Neural crest cell (in vitro differentiated cells): Measurements from ENCODE around the gene UNC50. TPM values are rescaled to one million over a fixed set of nuclear protein-coding genes. Genes with fewer than 3 reads are reported as not detected.

Experiments
- DNase-seq: peaks from one replicate; pipeline ENCODE4 v3.0.0; 2021; ENCODE audit warnings: low read depth, mixed read lengths, low spot score
- H3K27ac Mint-ChIP-seq: one replicate; pipeline ENCODE4 v1.8.0; 2021; ENCODE audit warnings: mild to moderate bottlenecking, mixed read lengths; ENCODE audit not compliant: unreplicated experiment
- H3K27me3 Mint-ChIP-seq: 2 replicates; pipeline ENCODE4 v1.8.0; 2021; ENCODE audit warnings: low read depth, mild to moderate bottlenecking, mixed read lengths
- H3K36me3 Mint-ChIP-seq: 2 replicates; pipeline ENCODE4 v1.8.0; 2021; ENCODE audit warnings: low read depth, mild to moderate bottlenecking, mixed read lengths
- H3K4me1 Mint-ChIP-seq: 2 replicates; pipeline ENCODE4 v1.8.0; 2021; ENCODE audit warnings: mixed read lengths
- H3K4me3 Mint-ChIP-seq: one replicate; pipeline ENCODE4 v1.8.0; 2021; ENCODE audit warnings: mild to moderate bottlenecking, mixed read lengths
- H3K9me3 Mint-ChIP-seq: 2 replicates; pipeline ENCODE4 v1.8.0; 2021; ENCODE audit warnings: mixed read lengths
- total RNA-seq: library from RNA; stranded (reverse); gene quantifications from 2 replicates; pipeline ENCODE4 v1.2.1, GENCODE V29; 2021
- TF ChIP-seq, protein P1 (sequence below): fragments of 200-600 bp; sonication (generic); conservative IDR thresholded peaks from 2 replicates; pipeline ENCODE4 v1.5.0; 2021; ENCODE audit warnings: antibody characterized with exemption, mild to moderate bottlenecking

Gene UNC50
- total RNA-seq, 1 donor from 2014 or later = 48.3 TPM

DNA sequence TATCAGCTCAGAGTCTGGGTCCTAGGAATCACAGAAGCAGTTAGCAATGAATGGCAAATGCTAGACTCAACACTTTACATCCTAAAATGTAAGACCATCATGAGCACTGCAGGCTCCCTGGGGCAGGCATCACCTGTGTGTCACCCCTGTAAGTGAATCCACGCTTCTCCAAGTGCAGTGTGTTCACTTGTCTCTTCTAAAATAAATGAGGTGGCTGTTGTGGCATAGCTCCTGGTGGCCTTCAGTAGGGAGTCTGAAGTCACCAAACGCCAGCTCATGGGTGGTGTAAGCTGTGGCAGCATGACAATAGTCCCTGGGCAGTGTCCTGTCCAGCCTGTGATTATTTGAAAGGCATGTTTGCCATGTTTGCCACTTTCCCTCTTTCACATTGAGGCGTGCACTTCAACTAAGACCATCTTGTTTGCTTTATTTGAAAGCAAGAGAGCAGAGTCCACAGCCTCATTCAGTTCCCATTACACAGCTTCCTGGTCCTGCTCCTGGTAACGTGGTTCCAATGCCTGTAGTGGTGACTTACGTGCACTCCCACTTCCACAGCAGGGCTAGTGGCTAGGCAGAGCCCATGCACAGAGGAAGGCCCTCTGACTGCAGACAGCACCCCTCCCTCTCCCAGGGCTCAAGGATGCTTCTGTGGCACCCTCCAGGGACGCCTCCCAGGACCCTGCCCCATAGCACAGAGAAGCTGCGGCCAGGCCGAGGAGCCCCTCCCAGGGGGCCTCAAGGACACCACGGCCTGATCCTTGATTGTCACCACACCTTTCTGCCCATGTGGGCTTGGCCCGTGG, 24.4 kb upstream of the UNC50 start:
- H3K4me1 Mint-ChIP-seq = no peaks in the 10 kb centered on the region
- no peaks in the 10 kb centered on the region for H3K36me3 Mint-ChIP-seq
- H3K4me3 Mint-ChIP-seq = no peak overlapping the region
- DNase-seq = no peak
- H3K27ac Mint-ChIP-seq = no peak overlapping the region
- TF ChIP-seq, protein P1, sequence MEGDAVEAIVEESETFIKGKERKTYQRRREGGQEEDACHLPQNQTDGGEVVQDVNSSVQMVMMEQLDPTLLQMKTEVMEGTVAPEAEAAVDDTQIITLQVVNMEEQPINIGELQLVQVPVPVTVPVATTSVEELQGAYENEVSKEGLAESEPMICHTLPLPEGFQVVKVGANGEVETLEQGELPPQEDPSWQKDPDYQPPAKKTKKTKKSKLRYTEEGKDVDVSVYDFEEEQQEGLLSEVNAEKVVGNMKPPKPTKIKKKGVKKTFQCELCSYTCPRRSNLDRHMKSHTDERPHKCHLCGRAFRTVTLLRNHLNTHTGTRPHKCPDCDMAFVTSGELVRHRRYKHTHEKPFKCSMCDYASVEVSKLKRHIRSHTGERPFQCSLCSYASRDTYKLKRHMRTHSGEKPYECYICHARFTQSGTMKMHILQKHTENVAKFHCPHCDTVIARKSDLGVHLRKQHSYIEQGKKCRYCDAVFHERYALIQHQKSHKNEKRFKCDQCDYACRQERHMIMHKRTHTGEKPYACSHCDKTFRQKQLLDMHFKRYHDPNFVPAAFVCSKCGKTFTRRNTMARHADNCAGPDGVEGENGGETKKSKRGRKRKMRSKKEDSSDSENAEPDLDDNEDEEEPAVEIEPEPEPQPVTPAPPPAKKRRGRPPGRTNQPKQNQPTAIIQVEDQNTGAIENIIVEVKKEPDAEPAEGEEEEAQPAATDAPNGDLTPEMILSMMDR = no peak
- no peaks in the 10 kb centered on the region for H3K9me3 Mint-ChIP-seq
- no peaks in the 10 kb centered on the region for H3K27me3 Mint-ChIP-seq

DNA sequence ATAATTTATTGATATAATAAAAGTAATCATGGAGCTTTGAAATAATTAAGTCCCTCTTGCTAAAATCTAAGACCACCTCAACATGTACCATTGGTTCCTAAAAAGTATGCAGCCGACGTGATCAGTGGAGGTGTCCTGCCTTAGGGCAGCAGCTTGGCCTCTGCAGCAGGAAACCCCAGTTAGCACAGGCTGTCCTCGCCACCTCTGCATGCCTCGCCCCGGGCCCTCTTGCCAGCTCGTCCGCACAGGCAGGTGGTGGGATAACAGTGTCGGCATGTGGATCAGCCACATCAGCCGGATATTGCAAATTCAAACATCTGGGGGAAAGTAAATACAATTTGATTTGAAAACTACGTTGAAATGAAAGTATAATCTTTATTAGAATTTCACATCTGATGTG, 23.0 kb upstream of the UNC50 start:
- no peak for DNase-seq
- H3K9me3 Mint-ChIP-seq = no peaks in the 10 kb centered on the region
- no peak overlapping the region for H3K4me3 Mint-ChIP-seq
- H3K27ac Mint-ChIP-seq = no peak overlapping the region
- no peaks in the 10 kb centered on the region for H3K36me3 Mint-ChIP-seq
- no peaks in the 10 kb centered on the region for H3K27me3 Mint-ChIP-seq
- TF ChIP-seq, protein P1 = no peak
- no peaks in the 10 kb centered on the region for H3K4me1 Mint-ChIP-seq

DNA sequence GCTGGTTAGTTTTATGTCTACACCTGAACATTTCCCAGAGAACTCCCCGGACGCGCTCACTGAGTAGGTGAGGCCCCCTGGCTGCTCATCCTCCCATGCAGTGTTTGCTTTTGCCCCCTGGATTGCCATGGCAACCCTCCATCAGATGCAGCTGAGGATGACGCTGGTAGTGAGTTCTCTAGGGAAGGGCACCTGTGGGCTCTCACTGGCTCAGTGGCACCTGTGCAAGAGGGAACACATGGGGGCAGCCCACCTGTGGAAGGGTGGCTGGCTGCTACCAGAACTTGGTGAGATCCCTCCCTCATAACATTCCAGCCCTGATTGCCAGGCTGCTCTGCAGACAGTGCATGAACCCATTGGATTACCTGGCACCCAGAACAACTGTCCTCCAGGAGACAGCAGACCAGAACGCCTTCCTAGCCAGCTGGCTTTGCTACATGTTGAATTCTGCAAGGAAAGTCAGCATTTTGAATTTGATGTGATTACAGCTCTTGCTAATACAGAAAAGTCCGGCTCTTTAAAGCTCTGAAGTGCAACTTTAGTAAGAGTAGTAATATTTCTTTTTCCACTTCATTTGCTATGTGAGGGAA, 21.7 kb upstream of the UNC50 start:
- no peaks in the 10 kb centered on the region for H3K36me3 Mint-ChIP-seq
- no peaks in the 10 kb centered on the region for H3K9me3 Mint-ChIP-seq
- H3K27me3 Mint-ChIP-seq = no peaks in the 10 kb centered on the region
- H3K27ac Mint-ChIP-seq = no peak overlapping the region
- no peak for DNase-seq
- H3K4me3 Mint-ChIP-seq = no peak overlapping the region
- no peaks in the 10 kb centered on the region for H3K4me1 Mint-ChIP-seq
- TF ChIP-seq, protein P1 = no peak

DNA sequence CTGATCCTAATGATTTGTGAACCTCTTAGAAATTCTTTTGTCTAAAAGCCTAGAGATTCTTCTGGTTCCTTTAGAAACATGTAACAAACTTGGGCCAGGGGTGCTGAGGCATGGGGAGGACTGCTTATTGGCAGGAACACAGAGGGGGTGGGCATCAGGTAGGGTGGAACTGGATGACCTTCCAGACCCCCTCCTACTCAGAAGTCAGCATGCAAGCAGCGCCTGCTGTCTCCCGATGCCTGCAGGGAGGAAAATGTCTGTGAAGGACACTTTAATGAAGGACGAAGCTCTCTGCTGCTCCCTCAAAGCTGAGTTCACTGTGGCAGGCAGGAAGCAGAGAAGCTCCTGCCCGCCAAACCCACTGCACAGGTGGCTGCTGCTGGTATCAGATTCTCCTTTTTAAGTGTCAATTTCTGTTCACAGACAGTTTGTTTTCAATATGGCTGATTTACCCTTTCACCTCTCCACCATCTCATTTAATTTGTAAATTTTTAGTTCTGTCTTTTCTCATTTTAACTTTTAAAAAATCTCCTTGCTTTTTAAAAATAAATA, 19.4 kb upstream of the UNC50 start:
- peaks cover 8% of the 10 kb centered on the region for H3K36me3 Mint-ChIP-seq
- H3K4me3 Mint-ChIP-seq = no peak overlapping the region
- peaks cover 1% of the 10 kb centered on the region for H3K9me3 Mint-ChIP-seq
- no peak for DNase-seq
- H3K4me1 Mint-ChIP-seq = no peaks in the 10 kb centered on the region
- TF ChIP-seq, protein P1 = no peak
- H3K27ac Mint-ChIP-seq = no peak overlapping the region
- no peaks in the 10 kb centered on the region for H3K27me3 Mint-ChIP-seq

DNA sequence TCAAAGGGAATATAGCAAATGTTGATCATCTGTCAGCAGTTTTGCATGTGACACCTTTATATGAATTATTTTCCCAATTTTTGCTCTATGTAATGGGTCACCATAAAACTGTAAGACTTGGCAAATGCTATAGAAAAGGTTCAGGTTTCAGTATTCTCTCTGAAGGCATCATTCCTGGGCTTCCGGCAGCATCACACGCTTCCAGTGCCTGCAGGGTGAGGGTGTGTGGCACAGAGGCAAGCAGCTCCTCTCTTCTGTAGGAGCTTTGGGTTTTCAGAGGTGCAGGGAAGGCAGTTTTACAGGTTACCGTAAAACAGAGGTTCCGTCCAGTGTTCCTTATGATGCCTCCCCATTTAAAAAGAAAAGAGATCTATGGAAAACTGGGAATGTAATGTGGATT, 18.9 kb upstream of the UNC50 start:
- peaks cover 11% of the 10 kb centered on the region for H3K36me3 Mint-ChIP-seq
- no peaks in the 10 kb centered on the region for H3K27me3 Mint-ChIP-seq
- H3K4me1 Mint-ChIP-seq = no peaks in the 10 kb centered on the region
- H3K4me3 Mint-ChIP-seq = no peak overlapping the region
- DNase-seq = no peak
- H3K27ac Mint-ChIP-seq = no peak overlapping the region
- H3K9me3 Mint-ChIP-seq = peaks cover 3% of the 10 kb centered on the region
- TF ChIP-seq, protein P1 = no peak
